Smooth muscle cell of bladder (primary cell): Measurements from ENCODE around the gene PLPPR2. TPM values are rescaled to one million over a fixed set of nuclear protein-coding genes. Genes with fewer than 3 reads are reported as not detected.

Source experiments
- total RNA-seq: library from RNA; depleted of rRNA; stranded (reverse); fragments of >200 nt; gene quantifications from 2 replicates; pipeline ENCODE4 v1.2.3, GENCODE V29; 2014

Gene PLPPR2
- 10.0 and 13.0 TPM in 2 replicates for total RNA-seq

GRCh38 chr19:11355160-11356073 lies at the start of gene PLPPR2:
Gene PLPPR2 (plus strand): TSS chr19:11355432. CDS start chr19:11357674, 2,242 bp downstream.

GRCh38 chr19:11339254-11340098 lies 15.8 kb upstream of the PLPPR2 start, which contains the start of gene RAB3D:
Gene RAB3D (minus strand): TSS chr19:11339657. CDS start chr19:11337399, 2,258 bp downstream.

GRCh38 chr19:11346104-11346940 lies 8.9 kb upstream of the PLPPR2 start, which contains the start of the genes CCDC159 and TMEM205:
Gene CCDC159 (plus strand): TSS chr19:11346519. CDS start chr19:11346607, 88 bp downstream.
Gene TMEM205 (minus strand): TSS chr19:11346268. CDS start chr19:11345619, 649 bp downstream.

GRCh38 chr19:11374433-11375142 lies 19.4 kb downstream of the PLPPR2 start, which contains the start of gene SWSAP1:
Gene SWSAP1 (plus strand): TSS chr19:11374666. CDS start chr19:11374681, 15 bp downstream.

Other genes with a start within 250 kb of the PLPPR2 start
- 9.6 and 14.8 TPM in 2 replicates for gene SPC24, start 199.7 kb upstream of the PLPPR2 start, total RNA-seq
- 137 and 277 TPM in 2 replicates for gene KANK2, start 157.9 kb upstream of the PLPPR2 start, total RNA-seq
- 0.18 TPM in 1 of 2 replicates, not detected in the other for gene ANGPTL8, start 115.8 kb upstream of the PLPPR2 start, total RNA-seq
- gene DOCK6, start 92.9 kb upstream of the PLPPR2 start, total RNA-seq, result 5.0 and 7.0 TPM in 2 replicates
- gene TSPAN16, start 59.3 kb upstream of the PLPPR2 start, total RNA-seq, result not detected in 2 replicates
- 16.2 and 22.2 TPM in 2 replicates for gene RAB3D, start 15.8 kb upstream of the PLPPR2 start, total RNA-seq
- gene TMEM205, start 9.2 kb upstream of the PLPPR2 start, total RNA-seq, result 92.3 and 93.8 TPM in 2 replicates
- gene CCDC159, start 8.9 kb upstream of the PLPPR2 start, total RNA-seq, result 7.0 and 9.6 TPM in 2 replicates
- gene SWSAP1, start 19.2 kb downstream of the PLPPR2 start, total RNA-seq, result 0.37 and 0.43 TPM in 2 replicates
- 3.8 and 6.0 TPM in 2 replicates for gene EPOR, start 28.9 kb downstream of the PLPPR2 start, total RNA-seq
- 1.4 TPM in 2 replicates for gene RGL3, start 63.9 kb downstream of the PLPPR2 start, total RNA-seq
- gene ODAD3, start 79.7 kb downstream of the PLPPR2 start, total RNA-seq, result 0.18 and 0.28 TPM in 2 replicates
- 106 and 160 TPM in 2 replicates for gene PRKCSH, start 80.2 kb downstream of the PLPPR2 start, total RNA-seq
- gene ELAVL3, start 125.6 kb downstream of the PLPPR2 start, total RNA-seq, result not detected in 2 replicates
- gene ZNF653, start 150.4 kb downstream of the PLPPR2 start, total RNA-seq, result 4.0 and 6.4 TPM in 2 replicates
- 27.7 and 43.3 TPM in 2 replicates for gene ECSIT, start 173.7 kb downstream of the PLPPR2 start, total RNA-seq
- gene CNN1, start 183.4 kb downstream of the PLPPR2 start, total RNA-seq, result 7.5 and 16.5 TPM in 2 replicates
- gene ELOF1, start 203.8 kb downstream of the PLPPR2 start, total RNA-seq, result 29.4 and 41.2 TPM in 2 replicates
- 1.3 and 2.0 TPM in 2 replicates for gene ACP5, start 222.2 kb downstream of the PLPPR2 start, total RNA-seq
- gene ZNF627, start 242.1 kb downstream of the PLPPR2 start, total RNA-seq, result 19.0 and 19.3 TPM in 2 replicates